GM21529 (cell line): ENCODE data around the gene LAMA5.

Source experiments
- ATAC-seq: cut with Tn5 transposase; IDR thresholded peaks from one replicate; pipeline ENCODE4 v1.9.1; 2021; ENCODE audit not compliant: unreplicated experiment

LAMA5 gene

GRCh38 chr20:62306414-62307187 lies 60.5 kb downstream of the LAMA5 start:
- no peak for ATAC-seq

GRCh38 chr20:62305765-62306413 lies 61.2 kb downstream of the LAMA5 start:
- ATAC-seq, result no peak

GRCh38 chr20:62305149-62305764 lies 61.9 kb downstream of the LAMA5 start:
- ATAC-seq, result no peak

- no peak for ATAC-seq
Observed at GRCh38 chr20:62304331-62305148, 62.6 kb downstream of the LAMA5 start.

- ATAC-seq, result peak; percentile 9
Observed at GRCh38 chr20:62303340-62304226, 63.5 kb downstream of the LAMA5 start.

- no peak for ATAC-seq
Observed at GRCh38 chr20:62303062-62303339, 64.1 kb downstream of the LAMA5 start.

GRCh38 chr20:62302341-62303061 lies 64.6 kb downstream of the LAMA5 start, which contains the start of gene ADRM1:
Gene ADRM1 (plus strand): TSS chr20:62302997. CDS start chr20:62303569, 572 bp downstream.
- peak; percentile 80 for ATAC-seq

- ATAC-seq, result peak; percentile 41
Observed at GRCh38 chr20:62301773-62302340, 65.3 kb downstream of the LAMA5 start.

GRCh38 chr20:62301111-62301668 lies 65.9 kb downstream of the LAMA5 start:
- ATAC-seq, result no peak

GRCh38 chr20:62300319-62300718 lies 66.8 kb downstream of the LAMA5 start:
- ATAC-seq, result no peak

GRCh38 chr20:62299666-62300236 lies 67.4 kb downstream of the LAMA5 start:
- ATAC-seq, result no peak

- ATAC-seq, result no peak
Observed at GRCh38 chr20:62298577-62299249, 68.4 kb downstream of the LAMA5 start.

- ATAC-seq, result no peak
Observed at GRCh38 chr20:62297449-62298227, 69.5 kb downstream of the LAMA5 start.

GRCh38 chr20:62296724-62297448 lies 70.2 kb downstream of the LAMA5 start:
- no peak for ATAC-seq

GRCh38 chr20:62294516-62294915 lies 72.6 kb downstream of the LAMA5 start:
- no peak for ATAC-seq

GRCh38 chr20:62293946-62294345 lies 73.2 kb downstream of the LAMA5 start:
- no peak for ATAC-seq
